ENCODE results near the gene SHANK2.

DNA sequence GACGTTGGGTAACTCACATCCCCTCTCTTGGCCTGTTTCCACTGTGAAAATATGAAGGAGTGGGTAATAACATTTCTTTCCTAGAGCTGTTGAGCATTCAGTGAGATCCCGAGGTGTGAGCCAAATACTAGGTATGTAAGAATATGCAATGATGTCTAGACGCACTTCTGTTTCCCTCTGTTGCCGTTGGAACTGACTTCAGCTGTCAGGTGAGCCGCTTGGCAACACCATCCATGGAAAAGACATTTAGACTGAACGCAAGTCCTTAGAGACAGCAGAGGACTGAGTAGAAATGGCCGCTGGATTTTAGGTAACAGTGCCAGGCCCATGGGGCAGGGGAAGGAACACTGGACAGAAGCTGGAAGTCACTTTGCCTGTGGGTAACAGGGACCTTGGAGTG, 29.5 kb upstream of the SHANK2 start:
- TF ChIP-seq, protein P1, sequence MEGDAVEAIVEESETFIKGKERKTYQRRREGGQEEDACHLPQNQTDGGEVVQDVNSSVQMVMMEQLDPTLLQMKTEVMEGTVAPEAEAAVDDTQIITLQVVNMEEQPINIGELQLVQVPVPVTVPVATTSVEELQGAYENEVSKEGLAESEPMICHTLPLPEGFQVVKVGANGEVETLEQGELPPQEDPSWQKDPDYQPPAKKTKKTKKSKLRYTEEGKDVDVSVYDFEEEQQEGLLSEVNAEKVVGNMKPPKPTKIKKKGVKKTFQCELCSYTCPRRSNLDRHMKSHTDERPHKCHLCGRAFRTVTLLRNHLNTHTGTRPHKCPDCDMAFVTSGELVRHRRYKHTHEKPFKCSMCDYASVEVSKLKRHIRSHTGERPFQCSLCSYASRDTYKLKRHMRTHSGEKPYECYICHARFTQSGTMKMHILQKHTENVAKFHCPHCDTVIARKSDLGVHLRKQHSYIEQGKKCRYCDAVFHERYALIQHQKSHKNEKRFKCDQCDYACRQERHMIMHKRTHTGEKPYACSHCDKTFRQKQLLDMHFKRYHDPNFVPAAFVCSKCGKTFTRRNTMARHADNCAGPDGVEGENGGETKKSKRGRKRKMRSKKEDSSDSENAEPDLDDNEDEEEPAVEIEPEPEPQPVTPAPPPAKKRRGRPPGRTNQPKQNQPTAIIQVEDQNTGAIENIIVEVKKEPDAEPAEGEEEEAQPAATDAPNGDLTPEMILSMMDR (IDR thresholded peaks at IDR 0.05; ENCODE audit: borderline replicate concordance, extremely low read depth, low read length, poor library complexity, severe bottlenecking): no peak
- no peak for TF ChIP-seq EZH2 (IDR thresholded peaks at IDR 0.05; ENCODE audit: borderline replicate concordance, low read depth, low read length, severe bottlenecking)

All from DND-41 (cell line).